ENCODE results near the gene HDAC4.

HDAC4 gene

DNA sequence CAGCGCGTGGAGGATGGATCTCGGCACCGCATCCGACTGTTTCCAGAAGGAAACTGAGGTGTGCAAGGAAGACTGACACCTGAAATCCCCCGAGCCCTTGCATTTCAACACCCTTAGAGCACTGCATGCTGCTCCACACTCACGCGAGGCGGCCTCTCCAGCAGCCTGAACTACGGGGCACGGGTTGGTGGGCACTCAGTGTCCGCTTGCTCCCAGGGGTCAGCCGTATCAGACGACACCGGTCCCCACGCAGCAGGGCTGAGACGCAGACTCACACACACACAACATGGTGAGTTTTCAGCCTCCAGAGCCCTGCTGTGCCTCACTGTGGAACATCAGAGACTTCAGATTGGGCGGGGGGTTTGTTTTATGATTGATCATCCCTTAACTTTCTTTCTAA, 283.0 kb downstream of the HDAC4 start:
- Histone ChIP-seq H3K4me3 (no peak overlapping the region), H3K27ac (no peak overlapping the region)
- no peak for DNase-seq (ENCODE audit: low spot score)
- TF ChIP-seq CTCF (IDR thresholded peaks at IDR 0.05), result no peak

GRCh38 chr2:239116456-239117246, 284.2 kb downstream of the HDAC4 start:
- H3K27ac ChIP-seq, result no peak overlapping the region
- DNase-seq (ENCODE audit: low spot score), result no peak

DNA sequence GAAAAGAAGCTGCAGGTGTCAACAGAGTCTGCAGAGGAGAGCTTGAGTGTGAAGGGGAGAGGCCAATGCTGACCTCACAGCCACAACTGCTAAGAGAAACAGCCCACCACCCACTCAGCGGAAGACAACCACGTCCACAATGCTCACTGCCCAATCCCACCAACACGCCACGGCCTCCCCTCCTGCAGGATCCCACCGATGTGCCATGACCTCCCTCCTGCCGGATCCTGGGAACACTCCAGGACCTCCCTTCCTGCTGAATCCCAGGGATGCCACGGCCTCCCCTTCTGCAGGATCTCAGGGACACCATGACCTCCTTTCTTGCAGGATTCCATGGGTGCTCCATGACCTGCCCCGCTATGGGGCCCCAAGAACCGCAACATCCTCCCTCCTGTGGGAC, 285.2 kb downstream of the HDAC4 start:
- no peak for DNase-seq (ENCODE audit: low spot score)
- no peak overlapping the region for H3K27ac ChIP-seq

More at GRCh38 chr2:239116456-239117246, 284.2 kb downstream of the HDAC4 start:
- no peak for TF ChIP-seq CTCF (IDR thresholded peaks at IDR 0.05)
- no peak overlapping the region for H3K4me3 ChIP-seq

GRCh38 chr2:239114616-239115265, 286.1 kb downstream of the HDAC4 start:
- Histone ChIP-seq H3K4me3 (no peak overlapping the region), H3K27ac (no peak overlapping the region)
- DNase-seq (ENCODE audit: low spot score), result no peak
- no peak for TF ChIP-seq CTCF (IDR thresholded peaks at IDR 0.05)

More for the DNA sequence above, 285.2 kb downstream of the HDAC4 start:
- no peak for TF ChIP-seq CTCF (IDR thresholded peaks at IDR 0.05)
- no peak overlapping the region for H3K4me3 ChIP-seq

GRCh38 chr2:239114119-239114581, 286.7 kb downstream of the HDAC4 start:
- DNase-seq (ENCODE audit: low spot score), result no peak
- no peak overlapping the region for H3K27ac ChIP-seq
- TF ChIP-seq CTCF (IDR thresholded peaks at IDR 0.05), result no peak
- H3K4me3 ChIP-seq, result no peak overlapping the region

- TF ChIP-seq CTCF (IDR thresholded peaks at IDR 0.05), result no peak
- no peak for DNase-seq (ENCODE audit: low spot score)
- H3K27ac ChIP-seq, result no peak overlapping the region
- H3K4me3 ChIP-seq, result no peak overlapping the region
Measured at GRCh38 chr2:239113615-239114014, 287.2 kb downstream of the HDAC4 start.

GRCh38 chr2:239113171-239113570, 287.6 kb downstream of the HDAC4 start:
- no peak overlapping the region for H3K27ac ChIP-seq
- DNase-seq (ENCODE audit: low spot score), result no peak
- no peak for TF ChIP-seq CTCF (IDR thresholded peaks at IDR 0.05)

More at GRCh38 chr2:239113171-239113570, 287.6 kb downstream of the HDAC4 start:
- H3K4me3 ChIP-seq, result no peak overlapping the region

Data from coronary artery (tissue), 2 donors.